DLD1 (cell line): Measurements from ENCODE around the gene DLGAP4.

Experiments
- in situ Hi-C: cut with HindIII; loops from 2 replicates; pipeline ENCODE4 v1.10.0; 2017; ENCODE audit warnings: low sequenced_read_pairs

The DLGAP4 gene

DNA sequence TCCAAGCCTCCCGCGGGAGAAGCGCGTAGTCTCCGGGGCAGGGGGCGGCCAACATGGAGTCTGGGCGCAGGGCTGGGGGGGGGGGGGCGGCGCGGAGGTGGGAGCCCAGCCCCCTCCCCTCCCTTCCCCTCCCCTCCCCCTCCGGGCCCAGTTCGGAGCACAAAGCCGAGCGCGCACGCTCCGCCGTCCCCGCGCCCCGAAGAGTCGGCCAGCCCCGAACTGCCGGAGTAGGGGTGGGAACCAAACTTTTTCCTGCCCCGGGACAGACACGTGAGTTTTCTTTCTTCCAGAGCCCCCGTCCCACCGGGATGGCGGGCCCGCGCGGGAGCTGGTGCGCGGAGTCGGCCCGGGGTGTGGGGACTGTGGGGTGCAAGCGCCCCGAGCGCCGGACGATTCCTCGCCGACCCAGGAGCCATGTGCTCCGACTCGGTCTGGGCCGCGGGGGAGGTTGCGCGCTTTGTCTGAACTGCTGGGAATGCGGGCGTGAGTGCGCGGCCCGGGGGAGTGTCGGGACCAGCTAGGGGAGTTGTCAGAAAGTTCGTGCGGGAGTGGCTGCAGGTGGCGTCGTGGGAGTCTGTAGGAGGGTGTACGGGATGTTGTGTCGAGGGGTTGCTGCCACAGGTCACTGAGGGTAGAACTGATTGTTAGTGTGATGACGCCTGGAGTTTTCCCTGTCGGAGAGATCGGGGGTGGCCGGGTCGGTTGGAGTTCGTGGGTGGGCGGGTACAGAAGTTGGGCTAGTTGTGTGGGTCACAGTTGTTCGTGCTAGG, 268.4 kb downstream of the DLGAP4 start:
- in situ Hi-C loops = no loop called here

DNA sequence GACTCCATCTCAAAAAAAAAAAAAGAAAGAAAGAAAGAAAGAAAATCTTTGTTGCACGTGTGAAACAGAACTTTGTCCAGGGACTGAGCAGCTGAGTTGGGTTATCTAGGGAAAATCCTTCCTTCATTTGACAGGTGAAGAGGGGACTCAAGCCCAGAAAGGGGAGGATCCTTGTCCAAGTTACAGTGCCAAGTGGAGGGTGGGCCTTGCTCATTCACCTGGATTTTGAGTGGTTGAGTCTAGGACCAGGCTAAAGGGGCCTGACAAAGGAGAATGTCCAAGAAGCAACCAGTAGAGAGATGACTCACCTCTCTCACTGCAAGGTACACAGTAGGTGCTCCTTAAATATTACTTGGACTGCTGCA, 269.9 kb downstream of the DLGAP4 start:
- in situ Hi-C loops = no loop called here
